AG09319 (cell line): ENCODE results near the gene SIGLEC8.

Experiments used
- DNase-seq: peaks from one replicate; pipeline ENCODE4 v3.0.0-alpha.2; 2010; ENCODE audit warnings: low read depth; ENCODE audit errors: extremely low read depth
- TF ChIP-seq, protein P1 (sequence below): IDR thresholded peaks from 2 replicates; pipeline ENCODE4 v1.5.1; 2011; ENCODE audit warnings: low read depth, mild to moderate bottlenecking, inconsistent platforms, low read length, moderate library complexity

Gene SIGLEC8

GRCh38 chr19:51472607-51473006 is 14.4 kb upstream of the SIGLEC8 start:
- DNase-seq, result no peak
- TF ChIP-seq, protein P1, sequence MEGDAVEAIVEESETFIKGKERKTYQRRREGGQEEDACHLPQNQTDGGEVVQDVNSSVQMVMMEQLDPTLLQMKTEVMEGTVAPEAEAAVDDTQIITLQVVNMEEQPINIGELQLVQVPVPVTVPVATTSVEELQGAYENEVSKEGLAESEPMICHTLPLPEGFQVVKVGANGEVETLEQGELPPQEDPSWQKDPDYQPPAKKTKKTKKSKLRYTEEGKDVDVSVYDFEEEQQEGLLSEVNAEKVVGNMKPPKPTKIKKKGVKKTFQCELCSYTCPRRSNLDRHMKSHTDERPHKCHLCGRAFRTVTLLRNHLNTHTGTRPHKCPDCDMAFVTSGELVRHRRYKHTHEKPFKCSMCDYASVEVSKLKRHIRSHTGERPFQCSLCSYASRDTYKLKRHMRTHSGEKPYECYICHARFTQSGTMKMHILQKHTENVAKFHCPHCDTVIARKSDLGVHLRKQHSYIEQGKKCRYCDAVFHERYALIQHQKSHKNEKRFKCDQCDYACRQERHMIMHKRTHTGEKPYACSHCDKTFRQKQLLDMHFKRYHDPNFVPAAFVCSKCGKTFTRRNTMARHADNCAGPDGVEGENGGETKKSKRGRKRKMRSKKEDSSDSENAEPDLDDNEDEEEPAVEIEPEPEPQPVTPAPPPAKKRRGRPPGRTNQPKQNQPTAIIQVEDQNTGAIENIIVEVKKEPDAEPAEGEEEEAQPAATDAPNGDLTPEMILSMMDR, result no peak

DNA sequence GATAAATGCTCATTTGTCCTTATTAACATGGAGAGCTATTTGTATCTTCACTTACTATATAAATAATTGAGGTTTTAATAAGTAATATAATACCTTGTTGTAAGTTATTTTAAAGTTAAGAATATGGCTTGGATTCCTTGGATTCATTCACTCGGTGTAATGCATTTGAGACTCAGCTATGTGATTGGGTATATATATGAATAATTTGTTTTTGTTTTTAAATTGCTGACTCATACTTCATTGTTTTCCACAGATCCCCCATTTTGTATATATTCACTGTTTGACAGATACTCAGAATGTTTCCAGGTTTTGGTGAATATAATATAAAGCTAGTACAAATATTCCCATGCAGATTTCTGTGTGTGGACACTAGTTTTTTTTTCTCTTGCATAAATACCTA is 13.3 kb upstream of the SIGLEC8 start:
- TF ChIP-seq, protein P1, result no peak
- no peak for DNase-seq

GRCh38 chr19:51470966-51471365 is 12.7 kb upstream of the SIGLEC8 start:
- no peak for DNase-seq
- TF ChIP-seq, protein P1, result no peak

DNA sequence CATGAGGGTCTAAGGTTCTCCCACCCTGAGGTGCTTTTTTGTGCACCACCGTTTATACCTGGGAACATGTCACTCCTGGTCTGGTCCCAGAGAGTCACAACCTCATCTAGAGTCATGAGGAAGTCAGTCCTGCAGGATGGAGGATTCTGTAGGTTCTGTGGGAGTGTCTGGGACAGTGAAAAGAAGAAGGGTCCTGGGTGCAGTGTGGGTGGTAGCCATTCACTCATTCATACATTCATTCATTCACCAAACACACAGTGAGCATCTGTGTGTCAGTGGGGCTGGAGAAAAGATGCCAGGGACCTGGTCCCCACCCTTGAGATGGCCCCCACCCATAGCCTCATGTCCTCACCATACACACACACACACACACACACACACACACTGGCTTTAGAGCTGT is 11.4 kb upstream of the SIGLEC8 start:
- TF ChIP-seq, protein P1, result no peak
- DNase-seq, result no peak

GRCh38 chr19:51469162-51469561 is 10.9 kb upstream of the SIGLEC8 start:
- DNase-seq, result no peak
- TF ChIP-seq, protein P1, result no peak

DNA sequence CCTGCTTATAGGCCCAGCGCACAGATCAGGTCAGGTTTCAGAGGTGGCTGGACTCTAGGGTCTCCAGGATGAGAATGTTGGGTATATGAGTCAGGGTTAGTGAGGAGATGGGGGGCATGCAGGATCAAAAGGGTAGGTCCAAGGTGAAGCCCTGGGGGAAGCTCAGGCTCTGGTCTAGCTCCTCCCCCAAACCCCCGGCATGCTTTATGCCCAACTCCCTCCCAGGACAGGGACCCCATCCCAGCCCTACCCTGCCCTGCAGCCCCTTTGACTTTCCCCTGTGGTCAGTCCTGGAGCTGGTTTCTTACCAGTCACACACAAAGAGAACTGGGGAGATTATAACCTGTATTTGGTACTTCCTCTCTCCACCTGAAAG is 10.3 kb upstream of the SIGLEC8 start:
- TF ChIP-seq, protein P1, result no peak

DNA sequence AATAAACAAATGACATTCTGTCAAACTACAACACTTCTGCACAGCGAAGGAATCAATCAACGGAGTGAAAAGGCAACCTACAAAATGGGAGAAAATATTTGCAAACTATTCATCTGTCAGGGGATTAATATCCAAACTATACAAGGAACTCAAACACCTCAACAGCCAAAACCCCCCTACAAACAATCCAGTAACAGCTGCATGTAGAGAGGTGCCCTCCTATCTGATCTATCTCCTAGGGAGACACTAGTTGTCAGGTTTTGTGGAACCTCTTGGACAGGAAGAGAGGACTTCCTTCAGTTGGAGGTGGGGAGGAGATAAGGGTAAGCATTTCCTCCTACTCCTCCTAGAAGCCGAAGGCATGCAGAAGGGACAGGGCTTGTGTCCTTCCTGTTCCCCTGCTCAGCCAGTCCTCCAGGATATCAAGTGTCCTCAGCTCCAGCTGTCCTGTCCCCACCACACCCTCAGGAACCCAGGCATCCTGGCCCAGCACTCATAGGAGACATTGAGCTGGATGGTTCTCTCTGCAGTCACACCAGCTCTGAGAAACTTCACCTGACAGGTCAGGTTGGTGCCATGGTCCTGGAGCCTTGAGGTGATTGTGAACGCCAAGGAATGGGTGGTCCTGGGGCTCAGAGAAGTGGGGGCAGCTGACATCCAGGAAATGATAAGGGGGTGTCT is 9.8 kb upstream of the SIGLEC8 start:
- TF ChIP-seq, protein P1, result no peak
- DNase-seq, result no peak

More for the DNA sequence above, 10.3 kb upstream of the SIGLEC8 start:
- no peak for DNase-seq
